Tibial artery (tissue), 4 donors: Measurements from ENCODE around the gene ERCC1.
A peak's percentile ranks its signal among the peaks of the same experiment; 100 is the strongest.

Experiments
- DNase-seq, 2 donors: peaks; one replicate each; pipeline ENCODE4 v3.0.0-alpha.2; 2019
- H3K27ac ChIP-seq, 2 donors: fragments of 200-600 bp; sonication (generic) in 1 of 2; 1 replicate in 1 of 2; 2 replicates in 1 of 2; pipeline ENCODE4 v1.5.1; 2018 to 2019; ENCODE audit warnings: mild to moderate bottlenecking in 1 of 2
- H3K27me3 ChIP-seq, 2 donors: fragments of 200-600 bp; sonication (generic) in 1 of 2; one replicate each; pipeline versions ENCODE4 v1.5.1 to v1.6.0; 2016 to 2019
- H3K36me3 ChIP-seq, 3 donors: fragments of 200-600 bp; sonication (generic) in 2 of 3; one replicate each; pipeline ENCODE4 v1.5.1; 2016 to 2019; ENCODE audit warnings: mild to moderate bottlenecking in 2 of 3
- H3K4me1 ChIP-seq, 4 donors: fragments of 200-600 bp; sonication (generic) in 2 of 4; 1 replicate in 3 of 4; 2 replicates in 1 of 4; pipeline ENCODE4 v1.5.1; 2016 to 2019
- H3K4me3 ChIP-seq, 2 donors: fragments of 200-600 bp; sonication (generic) in 1 of 2; 1 replicate in 1 of 2; 2 replicates in 1 of 2; pipeline ENCODE4 v1.5.1; 2018 to 2019; ENCODE audit warnings: mild to moderate bottlenecking in 2 of 2
- H3K9me3 ChIP-seq, 3 donors: fragments of 200-600 bp; sonication (generic) in 1 of 3; one replicate each; pipeline ENCODE4 v1.5.1; 2016 to 2019
- CTCF ChIP-seq, 2 experiments: fragments of 200-600 bp in 1 of 2; fragments of 450-650 bp in 1 of 2; IDR thresholded peaks; one replicate each; pipeline ENCODE4 v1.5.1; 2017 to 2019; ENCODE audit warnings: antibody characterized with exemption in 2 of 2, mild to moderate bottlenecking in 1 of 2, moderate library complexity in 1 of 2
- intact Hi-C: fragments of 100-400 bp; cut with DNase I; formaldehyde crosslinking; loops from one replicate; pipeline ENCODE4 v1.15.0; 2023; ENCODE audit warnings: low total_unique reads

The ERCC1 gene

GRCh38 chr19:45405435-45406225 is 18.1 kb downstream of the ERCC1 start:
- intact Hi-C loops, result no loop called here

GRCh38 chr19:45404557-45405434 is 18.9 kb downstream of the ERCC1 start, which contains the start of gene PPP1R13L:
PPP1R13L (minus strand) TSS chr19:45405069; CDS start chr19:45398318, 6,751 bp downstream.
- Histone ChIP-seq H3K27ac (peak within 1 kb of the TSS; percentile 85 to 89), H3K27me3 (no peaks in the 10 kb centered on the region), H3K4me1 (peaks cover 0 to 47% (median 34%) of the 10 kb centered on the region in 4 donors), H3K9me3 (no peaks in the 10 kb centered on the region), H3K4me3 (peak within 1 kb of the TSS; percentile 59 to 64), H3K36me3 (peaks cover 0 to 10% (median 0%) of the 10 kb centered on the region in 3 donors)
- peak; percentile 77 to 93 for DNase-seq
- TF ChIP-seq CTCF (IDR thresholded peaks at IDR 0.05), result no peak
- intact Hi-C loops, result no loop called here

More at GRCh38 chr19:45405435-45406225, 18.1 kb downstream of the ERCC1 start:
- Histone ChIP-seq H3K9me3 (no peaks in the 10 kb centered on the region), H3K27me3 (no peaks in the 10 kb centered on the region), H3K27ac (peak overlapping the region; percentile 85 to 89), H3K4me3 (peak overlapping the region; percentile 59 to 64), H3K4me1 (peaks cover 0 to 47% (median 34%) of the 10 kb centered on the region in 4 donors), H3K36me3 (peaks cover 0 to 10% (median 0%) of the 10 kb centered on the region in 3 donors)
- DNase-seq, result peak; percentile 91 to 94
- TF ChIP-seq CTCF (IDR thresholded peaks at IDR 0.05), result no peak

GRCh38 chr19:45403781-45404556 is 19.7 kb downstream of the ERCC1 start:
- no peaks in the 10 kb centered on the region for H3K9me3 ChIP-seq
- H3K27ac ChIP-seq, result peak overlapping the region; percentile 85 to 89
- peaks cover 0 to 5% (median 0%) of the 10 kb centered on the region in 3 donors for H3K36me3 ChIP-seq
- intact Hi-C loops, result no loop called here
- H3K4me3 ChIP-seq, result peak overlapping the region; percentile 59 to 64
- peak; percentile 29 to 41 for TF ChIP-seq CTCF (IDR thresholded peaks at IDR 0.05)
- peak in 1 of 2 donors; percentile 45 for DNase-seq
- peaks cover 0 to 47% (median 35%) of the 10 kb centered on the region in 4 donors for H3K4me1 ChIP-seq
- H3K27me3 ChIP-seq, result no peaks in the 10 kb centered on the region

GRCh38 chr19:45403272-45403671 is 20.4 kb downstream of the ERCC1 start:
- intact Hi-C loops, result no loop called here
- no peak for TF ChIP-seq CTCF (IDR thresholded peaks at IDR 0.05)
- Histone ChIP-seq H3K4me1 (peaks cover 0 to 54% (median 38%) of the 10 kb centered on the region in 4 donors), H3K9me3 (no peaks in the 10 kb centered on the region), H3K4me3 (peak overlapping the region in 1 of 2 donors; percentile 64), H3K27ac (peak overlapping the region; percentile 85 to 89), H3K36me3 (no peaks in the 10 kb centered on the region), H3K27me3 (no peaks in the 10 kb centered on the region)
- no peak for DNase-seq
